OCI-LY3 (cell line): Measurements from ENCODE around the gene SIGLEC9.
A peak's percentile ranks its signal among the peaks of the same experiment; 100 is the strongest.

Experiments used
- H2AFZ ChIP-seq: fragments of 200-600, 300-600 bp; shearing (Covaris generic); 2 replicates; pipeline ENCODE4 v1.6.0; 2014; ENCODE audit warnings: antibody characterized with exemption, low read depth, low read length
- H3K27ac ChIP-seq: fragments of 200-600, 300-600 bp; sonication (generic); 2 replicates; pipeline ENCODE4 v1.5.1; 2014; ENCODE audit warnings: mild to moderate bottlenecking, low read length, moderate library complexity, mixed read lengths
- H3K27me3 ChIP-seq: fragments of 200-600, 300-600 bp; sonication (generic); 2 replicates; pipeline ENCODE4 v1.6.1; 2014; ENCODE audit warnings: low read depth, low read length, mixed read lengths
- H3K36me3 ChIP-seq: fragments of 200-600, 300-600 bp; sonication (generic); replicated peaks from 2 replicates; pipeline ENCODE3; 2014; ENCODE audit warnings: low read depth, low read length, mixed read lengths
- H3K4me1 ChIP-seq: fragments of 300-600, 200-600 bp; sonication (generic); 2 replicates; pipeline ENCODE4 v1.6.1; 2014; ENCODE audit warnings: low read length, mixed read lengths
- H3K4me2 ChIP-seq: fragments of 200-600, 300-600 bp; sonication (generic); 2 replicates; pipeline ENCODE4 v1.6.1; 2014; ENCODE audit warnings: low read length, mixed read lengths
- H3K4me3 ChIP-seq: fragments of 300-600, 200-600 bp; sonication (generic); 2 replicates; pipeline ENCODE4 v1.5.1; 2014; ENCODE audit warnings: antibody characterized with exemption, mild to moderate bottlenecking, low read length, moderate library complexity
- H3K79me2 ChIP-seq: fragments of 300-600, 200-600 bp; shearing (Covaris generic); 2 replicates; pipeline ENCODE4 v1.6.1; 2014; ENCODE audit warnings: mild to moderate bottlenecking, low read length, mixed read lengths
- H3K9ac ChIP-seq: fragments of 300-600, 200-600 bp; shearing (Covaris generic); 2 replicates; pipeline ENCODE4 v1.6.0; 2014; ENCODE audit warnings: mild to moderate bottlenecking, low read length, moderate library complexity
- H3K9me3 ChIP-seq: fragments of 200-600, 300-600 bp; shearing (Covaris generic); 2 replicates; pipeline ENCODE4 v1.6.1; 2014; ENCODE audit warnings: low read length, mixed read lengths; ENCODE audit not compliant: insufficient read depth
- H4K20me1 ChIP-seq: fragments of 200-600, 300-600 bp; sonication (generic); 2 replicates; pipeline ENCODE4 v1.6.1; 2016; ENCODE audit warnings: low read length, mixed read lengths; ENCODE audit not compliant: insufficient read depth
- CTCF ChIP-seq: fragments of 200-600, 300-600 bp; sonication (generic); IDR thresholded peaks from 2 replicates; pipeline ENCODE4 v1.5.1; 2014; ENCODE audit warnings: antibody characterized with exemption, low read length, low read depth
- EZH2phosphoT487 ChIP-seq: fragments of 200-600 bp; shearing (Covaris generic); IDR thresholded peaks from 2 replicates; pipeline ENCODE4 v1.6.1; 2018; ENCODE audit warnings: antibody characterized with exemption, mixed run types, low read depth

Gene SIGLEC9

GRCh38 chr19:51107406-51108065 lies 17.2 kb upstream of the SIGLEC9 start:
- Histone ChIP-seq H3K9ac (peak overlapping the region; percentile 84), H3K9me3 (no peaks in the 10 kb centered on the region), H3K4me3 (peak overlapping the region; percentile 92), H3K4me2 (peak overlapping the region; percentile 83), H3K27ac (0 out of 2 replicates have a peak overlapping the region, but pooled peaks have one; percentile 0), H2AFZ (no peak overlapping the region; the same call in 1 of the 2 replicates), H3K4me1 (peaks cover 11% of the 10 kb centered on the region), H3K79me2 (peaks cover 36% of the 10 kb centered on the region), H4K20me1 (no peaks in the 10 kb centered on the region), H3K36me3 (peaks cover 14% of the 10 kb centered on the region), H3K27me3 (peaks cover 5% of the 10 kb centered on the region)
- TF ChIP-seq EZH2phosphoT487 (no peak), CTCF (peak; percentile 42)

DNA sequence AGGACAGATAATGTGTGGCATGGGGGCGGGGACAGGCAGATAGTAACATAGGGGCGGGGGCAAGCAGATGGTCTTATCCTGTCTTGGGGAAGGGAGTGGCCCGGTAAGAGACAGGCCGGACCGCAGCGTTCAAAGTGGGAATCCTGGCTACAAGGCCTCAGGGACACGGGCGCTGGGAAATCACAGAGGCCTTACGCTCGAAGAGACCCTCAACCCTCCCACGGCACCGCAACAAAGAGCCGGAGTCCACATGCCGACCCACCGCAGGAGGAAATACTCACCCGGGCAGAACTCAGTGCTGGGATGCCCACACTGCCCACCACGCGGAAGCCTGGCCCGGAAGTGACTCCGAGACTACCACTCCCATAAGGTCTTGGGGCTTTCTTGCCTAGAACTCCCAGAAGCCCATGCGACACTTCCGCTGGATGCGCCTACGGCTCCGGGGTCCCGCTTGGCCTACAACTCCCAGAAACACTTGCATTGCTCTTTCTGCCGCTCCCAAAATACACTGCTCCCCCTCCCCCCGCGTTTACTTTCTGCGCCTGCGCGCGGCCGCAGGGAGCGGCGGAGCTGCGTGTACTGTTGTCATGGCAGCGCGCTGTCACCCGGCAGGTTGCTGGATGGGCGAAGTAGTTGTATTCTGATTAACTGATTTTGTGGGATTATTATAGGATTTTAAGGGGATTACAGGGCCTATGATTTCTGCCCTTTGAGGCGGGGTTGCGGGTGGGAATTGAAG lies 16.5 kb upstream of the SIGLEC9 start, which contains the start of gene CTU1:
Gene CTU1, minus strand, starts transcription at position 344 of the 739 bp plus-strand sequence. CDS start 3,840 bp downstream, outside the sequence.
- TF ChIP-seq CTCF (no peak), EZH2phosphoT487 (no peak)
- H2AFZ ChIP-seq, result peak within 1 kb of the TSS; percentile 57
- H3K27me3 ChIP-seq, result peaks cover 12% of the 10 kb centered on the region
- H3K9ac ChIP-seq, result peak within 1 kb of the TSS; percentile 84
- peaks cover 11% of the 10 kb centered on the region for H3K4me1 ChIP-seq
- H3K9me3 ChIP-seq, result no peaks in the 10 kb centered on the region
- peak within 1 kb of the TSS; percentile 92 for H3K4me3 ChIP-seq
- H4K20me1 ChIP-seq, result no peaks in the 10 kb centered on the region
- H3K79me2 ChIP-seq, result peaks cover 33% of the 10 kb centered on the region
- peak within 1 kb of the TSS; percentile 93 for H3K4me2 ChIP-seq
- peaks cover 9% of the 10 kb centered on the region for H3K36me3 ChIP-seq
- H3K27ac ChIP-seq, result 0 out of 2 replicates have a peak within 1 kb of the TSS, but pooled peaks have one; percentile 0

DNA sequence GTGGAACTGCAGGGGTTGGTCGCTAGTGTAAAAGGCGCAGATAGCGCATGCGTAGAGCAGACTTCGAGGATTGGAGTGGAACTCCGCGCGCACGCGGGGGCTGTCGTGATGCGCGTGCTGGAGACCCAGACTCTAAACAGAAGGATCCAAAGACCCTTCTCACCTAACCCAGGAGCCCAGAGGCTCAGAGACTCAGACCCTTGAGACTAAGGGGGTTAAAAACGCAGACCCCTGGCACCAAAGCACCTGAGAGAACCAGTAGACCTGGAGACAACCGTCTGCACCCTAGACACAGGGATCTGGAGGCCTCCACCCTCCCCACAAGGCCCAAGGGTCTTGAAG lies 15.9 kb upstream of the SIGLEC9 start:
- peaks cover 33% of the 10 kb centered on the region for H3K79me2 ChIP-seq
- no peaks in the 10 kb centered on the region for H3K9me3 ChIP-seq
- H3K4me2 ChIP-seq, result peak overlapping the region; percentile 93
- H3K27me3 ChIP-seq, result peaks cover 17% of the 10 kb centered on the region
- peak overlapping the region; percentile 92 for H3K4me3 ChIP-seq
- H3K27ac ChIP-seq, result no peak overlapping the region
- H2AFZ ChIP-seq, result peak overlapping the region; percentile 57
- TF ChIP-seq EZH2phosphoT487 (no peak), CTCF (no peak)
- H3K4me1 ChIP-seq, result peaks cover 11% of the 10 kb centered on the region
- peak overlapping the region; percentile 30 for H3K9ac ChIP-seq
- H3K36me3 ChIP-seq, result peaks cover 7% of the 10 kb centered on the region
- H4K20me1 ChIP-seq, result no peaks in the 10 kb centered on the region

DNA sequence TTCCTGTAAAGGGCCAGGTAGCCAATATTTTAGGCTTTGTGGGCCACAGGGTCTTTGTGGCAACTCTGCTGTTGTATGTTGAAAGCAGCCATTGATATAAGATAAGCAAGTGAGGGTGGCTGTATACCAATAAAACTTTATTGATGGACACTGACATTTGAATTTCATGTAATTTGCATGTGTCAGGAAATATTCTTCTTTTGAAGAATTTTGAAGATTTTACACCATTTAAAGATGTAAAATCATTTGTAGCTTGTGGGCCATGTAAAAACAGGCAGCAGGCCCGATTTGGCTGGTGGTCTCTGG lies 14.1 kb upstream of the SIGLEC9 start:
- no peak for TF ChIP-seq CTCF
- Histone ChIP-seq H4K20me1 (no peaks in the 10 kb centered on the region), H3K27me3 (peaks cover 30% of the 10 kb centered on the region), H3K9me3 (no peaks in the 10 kb centered on the region), H3K27ac (no peak overlapping the region), H3K9ac (no peak overlapping the region), H2AFZ (no peak overlapping the region), H3K4me2 (no peak overlapping the region), H3K36me3 (no peaks in the 10 kb centered on the region), H3K79me2 (peaks cover 22% of the 10 kb centered on the region), H3K4me1 (peaks cover 11% of the 10 kb centered on the region), H3K4me3 (no peak overlapping the region)
